Measurements from ENCODE around the gene DDO.

GRCh38 chr6:110363748-110364147 lies 51.6 kb downstream of the DDO start:
- TF ChIP-seq MAX (IDR thresholded peaks at IDR 0.05; ENCODE audit: insufficient read depth, insufficient read length) (no peak), CTCF (IDR thresholded peaks at IDR 0.05; ENCODE audit: extremely low read depth in 1 of 2, insufficient read depth in 1 of 2, low read depth in 1 of 2, low read length in 2 of 2) (no peak), MYC (IDR thresholded peaks at IDR 0.05; ENCODE audit: low read depth, low read length) (no peak), POLR2A (IDR thresholded peaks at IDR 0.05; ENCODE audit: low read depth, low read length) (no peak), FOS (IDR thresholded peaks at IDR 0.05; ENCODE audit: borderline replicate concordance, insufficient read depth, low read length) (no peak), EZH2 (IDR thresholded peaks at IDR 0.05; ENCODE audit: borderline replicate concordance, low read depth, low read length, severe bottlenecking) (no peak), GATA2 (IDR thresholded peaks at IDR 0.05; ENCODE audit: insufficient read depth, insufficient read length, low read depth, low read length) (no peak)
